NOMO-1 (cell line): ENCODE data around the gene SLCO4A1.
A peak's percentile ranks its signal among the peaks of the same experiment; 100 is the strongest.

Experiments
- DNase-seq, 2 experiments: peaks; one replicate each; lab custom pipeline; 2025; ENCODE audit not compliant: unreplicated experiment in 2 of 2; lab: John Stamatoyannopoulos, UW

The SLCO4A1 gene, protein sequence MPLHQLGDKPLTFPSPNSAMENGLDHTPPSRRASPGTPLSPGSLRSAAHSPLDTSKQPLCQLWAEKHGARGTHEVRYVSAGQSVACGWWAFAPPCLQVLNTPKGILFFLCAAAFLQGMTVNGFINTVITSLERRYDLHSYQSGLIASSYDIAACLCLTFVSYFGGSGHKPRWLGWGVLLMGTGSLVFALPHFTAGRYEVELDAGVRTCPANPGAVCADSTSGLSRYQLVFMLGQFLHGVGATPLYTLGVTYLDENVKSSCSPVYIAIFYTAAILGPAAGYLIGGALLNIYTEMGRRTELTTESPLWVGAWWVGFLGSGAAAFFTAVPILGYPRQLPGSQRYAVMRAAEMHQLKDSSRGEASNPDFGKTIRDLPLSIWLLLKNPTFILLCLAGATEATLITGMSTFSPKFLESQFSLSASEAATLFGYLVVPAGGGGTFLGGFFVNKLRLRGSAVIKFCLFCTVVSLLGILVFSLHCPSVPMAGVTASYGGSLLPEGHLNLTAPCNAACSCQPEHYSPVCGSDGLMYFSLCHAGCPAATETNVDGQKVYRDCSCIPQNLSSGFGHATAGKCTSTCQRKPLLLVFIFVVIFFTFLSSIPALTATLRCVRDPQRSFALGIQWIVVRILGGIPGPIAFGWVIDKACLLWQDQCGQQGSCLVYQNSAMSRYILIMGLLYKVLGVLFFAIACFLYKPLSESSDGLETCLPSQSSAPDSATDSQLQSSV

GRCh38 chr20:62642051-62642665 lies at the start of gene SLCO4A1:
Gene SLCO4A1 (plus strand): TSS chr20:62642503. CDS start chr20:62656455, 13,952 bp downstream.
- DNase-seq, result peak; percentile 83 to 87

DNA sequence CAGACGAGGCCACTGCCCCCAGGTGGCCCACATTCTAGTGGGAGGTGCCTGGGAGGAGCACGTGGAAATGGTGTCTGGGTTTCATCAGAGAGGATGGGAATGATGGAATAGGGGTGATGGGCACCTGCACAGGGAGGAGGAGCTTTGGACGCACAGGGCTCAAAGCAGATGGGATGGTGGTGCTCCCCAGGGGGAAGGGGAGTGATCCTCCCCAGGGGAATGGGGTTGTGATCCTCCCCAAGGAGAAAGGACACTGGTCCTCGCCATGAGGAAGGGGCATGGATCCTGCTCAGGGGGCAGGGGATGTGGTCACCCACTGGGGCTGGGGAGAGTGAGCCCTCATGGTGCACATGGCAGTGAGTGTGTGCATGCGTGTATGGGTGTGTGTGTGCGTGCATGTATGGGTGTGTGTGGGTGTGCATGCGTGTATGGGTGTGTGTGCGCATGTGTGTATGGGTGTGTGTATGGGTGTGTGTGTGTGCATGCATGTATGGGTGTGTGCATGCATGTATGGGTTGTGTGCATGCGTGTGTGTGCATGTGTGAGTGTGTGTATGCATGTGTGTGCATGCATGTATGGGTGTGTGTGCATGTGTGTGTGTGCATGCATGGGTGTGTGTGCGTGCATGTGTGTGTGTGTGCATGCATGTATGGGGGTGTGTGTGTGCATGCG lies 49.7 kb upstream of the SLCO4A1 start:
- no peak for DNase-seq

- DNase-seq, result no peak
Measured at GRCh38 chr20:62593616-62594015, 48.7 kb upstream of the SLCO4A1 start.

- no peak for DNase-seq
Measured at GRCh38 chr20:62595069-62595468, 47.2 kb upstream of the SLCO4A1 start.

DNA sequence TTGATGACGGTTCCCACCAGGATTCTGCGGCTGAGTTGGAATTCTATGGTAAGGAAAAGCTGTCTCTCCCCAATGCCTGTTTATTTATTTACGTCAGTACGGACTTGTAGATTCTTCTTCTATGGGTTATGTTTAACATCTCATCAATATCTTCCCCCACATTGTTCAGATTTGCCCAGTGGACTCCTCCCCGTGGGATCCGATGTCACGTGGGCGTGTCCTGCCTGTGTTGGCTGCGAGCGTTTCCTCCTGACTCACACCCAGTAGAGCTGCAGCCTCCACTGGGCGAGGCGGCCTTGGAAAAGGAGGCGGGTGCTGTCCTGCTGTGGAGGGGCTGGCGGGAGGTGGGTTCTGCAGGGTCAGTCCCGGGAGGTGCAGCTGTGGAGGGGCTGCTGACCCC lies 46.8 kb upstream of the SLCO4A1 start:
- DNase-seq, result no peak

- no peak for DNase-seq
Measured at GRCh38 chr20:62596486-62596885, 45.8 kb upstream of the SLCO4A1 start.

DNA sequence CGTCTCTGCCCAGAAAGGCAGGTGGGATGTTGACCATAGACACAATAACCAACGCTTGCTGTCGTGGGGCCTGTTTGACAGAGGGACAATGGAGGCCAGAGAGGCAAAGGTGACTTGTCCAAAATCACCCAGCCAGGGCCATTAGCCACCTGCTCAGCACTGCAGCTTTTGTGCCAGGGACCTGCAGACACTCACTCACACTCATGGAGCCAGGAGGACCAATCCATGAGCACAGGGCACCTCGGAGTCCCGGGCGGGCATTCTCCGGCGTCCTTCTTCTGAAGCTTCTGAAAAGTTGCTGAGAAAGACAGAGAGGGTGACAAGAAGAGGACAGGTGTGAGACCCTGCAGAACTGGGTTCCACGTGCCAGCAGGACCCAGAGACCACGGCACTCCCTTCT lies 45.4 kb upstream of the SLCO4A1 start:
- DNase-seq, result no peak

DNA sequence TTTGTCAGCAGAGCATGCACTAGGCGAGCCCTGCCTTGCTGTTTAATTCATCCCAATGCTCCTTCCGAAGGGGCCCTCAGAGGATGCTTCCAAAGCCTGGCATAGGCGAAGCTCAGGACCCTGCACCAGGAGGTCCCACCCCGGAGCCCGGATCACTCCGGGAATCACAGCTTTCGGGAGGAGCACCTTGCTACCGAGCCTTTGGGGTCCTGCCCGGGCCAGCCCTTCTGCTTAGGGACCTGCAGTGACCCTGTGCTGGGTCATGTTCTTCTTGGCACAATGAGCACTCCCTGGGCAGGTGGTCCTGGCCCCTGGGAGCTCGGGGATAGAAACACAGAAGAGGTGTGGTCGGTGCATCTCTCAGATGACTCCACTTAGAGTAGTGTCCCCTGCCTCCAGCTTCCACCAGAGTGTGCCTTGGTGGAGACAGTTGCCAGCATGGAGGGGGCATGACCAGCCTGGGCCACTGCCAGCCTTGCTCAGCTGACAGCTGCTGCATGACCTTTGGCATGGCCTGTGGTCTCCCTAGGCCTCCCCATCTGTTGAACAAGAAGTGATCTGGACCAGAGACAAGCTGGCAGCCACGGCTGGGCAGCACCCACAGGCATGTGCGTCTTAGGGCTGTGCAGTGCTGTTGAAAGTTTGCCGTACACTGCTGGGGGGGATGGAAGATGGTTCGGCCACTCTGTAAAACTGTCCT lies 44.7 kb upstream of the SLCO4A1 start:
- no peak for DNase-seq

- peak; percentile 6 to 47 for DNase-seq
Measured at GRCh38 chr20:62598761-62599194, 43.5 kb upstream of the SLCO4A1 start.

DNA sequence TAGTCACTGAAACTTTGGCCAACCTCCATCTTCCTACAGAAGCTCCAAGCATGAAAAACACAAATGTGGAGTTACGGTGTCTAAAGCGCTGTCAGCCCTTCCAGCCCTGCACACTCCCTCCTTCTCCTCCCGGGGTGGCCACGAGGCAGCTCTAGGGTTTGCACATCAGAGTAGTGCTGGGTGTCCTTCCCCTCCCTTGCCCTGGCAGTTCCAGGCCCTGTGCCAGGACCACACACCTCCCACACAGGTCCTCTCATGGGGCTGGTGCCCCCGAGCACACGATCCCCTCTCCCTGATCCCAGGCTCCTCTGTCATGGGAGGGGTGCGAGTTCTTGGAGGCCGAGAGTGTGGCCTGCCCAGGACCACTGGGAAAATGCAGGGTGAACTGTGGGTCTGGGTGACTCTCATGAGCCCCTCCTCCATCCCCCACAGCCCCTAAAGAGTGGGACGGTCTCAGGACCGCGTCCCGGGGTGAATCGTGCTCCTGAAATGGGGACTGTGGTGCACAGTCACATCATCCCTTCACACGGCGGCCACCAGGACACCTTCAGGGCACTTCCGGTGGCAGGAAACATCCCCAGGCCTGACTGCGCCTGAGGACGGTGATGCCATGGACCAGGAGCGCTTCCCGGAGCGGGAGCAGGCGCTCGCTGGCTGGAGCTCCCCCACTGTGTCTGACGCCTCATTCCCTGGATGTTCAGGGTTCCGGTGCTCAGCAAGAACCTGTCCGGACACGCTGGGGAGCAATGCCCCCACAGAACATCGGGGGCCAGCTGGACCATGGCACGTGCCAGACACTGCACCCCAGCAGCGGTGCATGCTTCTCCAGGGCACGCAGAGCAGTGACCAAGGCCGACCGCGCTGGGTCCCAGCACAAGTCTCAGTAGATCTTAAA lies 42.8 kb upstream of the SLCO4A1 start:
- DNase-seq, result no peak

- DNase-seq, result peak in 1 of 2 experiments; percentile 3
Measured at GRCh38 chr20:62601172-62601571, 41.1 kb upstream of the SLCO4A1 start.

DNA sequence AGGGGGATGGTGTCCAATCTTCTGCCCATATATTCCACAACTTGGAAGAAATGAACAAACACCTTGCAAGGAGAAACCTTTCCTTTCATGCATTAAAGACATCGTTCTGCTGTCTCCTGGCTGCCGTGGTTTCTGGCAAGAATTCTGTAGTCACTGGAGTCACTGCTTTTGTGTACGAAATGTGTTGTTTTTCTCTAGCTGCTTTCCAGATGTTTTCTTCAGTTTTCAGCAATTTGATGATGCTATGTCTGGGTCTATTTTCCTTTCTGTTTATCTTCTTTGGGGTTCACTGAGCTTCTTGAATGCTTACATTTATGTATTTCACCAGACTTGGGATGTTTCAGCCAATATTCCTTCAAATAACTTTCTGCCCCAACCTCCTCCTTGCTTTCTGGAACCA lies 40.6 kb upstream of the SLCO4A1 start:
- DNase-seq, result no peak

- DNase-seq, result peak; percentile 62 to 72
Measured at GRCh38 chr20:62602550-62602949, 39.8 kb upstream of the SLCO4A1 start.

- peak; percentile 78 to 93 for DNase-seq
Measured at GRCh38 chr20:62603021-62603906, 39.0 kb upstream of the SLCO4A1 start.

DNA sequence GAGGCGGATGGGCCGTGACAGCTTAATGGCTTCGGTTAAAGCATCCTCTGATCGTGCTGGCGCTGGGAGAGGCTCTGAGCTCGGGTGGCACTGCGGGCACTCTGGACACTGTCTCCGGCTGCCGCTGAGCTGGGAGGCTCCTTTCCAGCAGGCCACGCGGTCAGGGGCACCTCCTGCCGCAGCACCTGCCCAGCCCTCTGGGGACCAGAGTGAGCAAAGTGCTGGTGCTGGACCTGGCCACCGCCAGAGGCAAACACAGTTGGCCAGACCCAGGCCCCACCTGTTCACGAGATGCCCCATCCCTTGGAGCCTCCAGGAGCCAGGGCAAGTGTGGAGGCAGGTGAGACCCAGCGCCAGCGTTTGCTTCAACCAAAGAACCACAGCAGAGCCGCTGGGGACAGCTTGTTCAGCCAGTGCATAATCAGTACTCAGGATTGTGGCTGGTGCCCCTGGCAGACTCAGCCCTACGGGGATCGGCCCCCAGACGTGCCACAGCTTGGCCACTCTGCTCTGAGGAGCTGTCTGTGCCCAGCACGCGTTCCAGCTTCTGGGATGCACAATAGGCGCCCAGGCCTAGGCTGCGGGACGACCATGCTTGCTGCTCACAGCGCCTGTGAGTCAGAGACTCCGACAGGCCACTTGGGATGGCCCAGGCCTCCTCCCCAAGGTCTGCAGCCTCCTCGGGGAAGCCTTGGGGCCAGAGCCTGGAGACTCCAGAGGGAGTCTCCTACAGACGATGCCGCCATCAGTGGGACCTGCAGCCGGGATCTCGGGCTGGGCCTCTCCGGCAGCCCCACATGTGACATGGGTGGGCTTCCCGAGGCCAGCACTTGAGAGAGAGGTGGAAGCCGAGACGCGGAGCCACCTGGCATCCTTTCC lies 38.2 kb upstream of the SLCO4A1 start:
- DNase-seq, result peak in 1 of 2 experiments; percentile 9

DNA sequence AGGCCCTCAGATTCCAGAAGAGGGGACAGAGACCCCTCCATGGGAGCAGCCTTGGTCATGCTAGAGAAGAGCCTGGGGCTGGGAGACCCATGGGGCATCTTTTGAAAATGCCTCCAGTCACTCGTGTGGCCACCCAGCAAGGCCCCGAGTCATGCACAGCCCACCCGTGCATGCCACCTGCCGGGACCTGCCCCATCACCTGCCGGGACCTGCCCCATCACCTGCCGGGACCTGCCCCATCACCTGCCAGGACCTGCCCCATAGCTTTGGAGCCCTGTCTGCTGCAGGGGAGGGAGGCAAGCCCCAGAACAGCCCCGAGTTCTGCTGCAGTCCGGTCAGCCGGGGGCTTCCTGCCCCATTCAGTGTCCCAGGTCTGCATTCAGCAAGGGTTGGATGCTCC lies 37.5 kb upstream of the SLCO4A1 start:
- DNase-seq, result no peak

- DNase-seq, result no peak
Measured at GRCh38 chr20:62605236-62605943, 36.9 kb upstream of the SLCO4A1 start.
